NCI-H146 treated with DMSO at 0.1 percent for 48 hours (cell line): ENCODE results near the gene IFI44L.

Experiments used
- DNase-seq: peaks from one replicate; lab custom pipeline; 2025; ENCODE audit not compliant: unreplicated experiment; lab: John Stamatoyannopoulos, UW

IFI44L gene

GRCh38 chr1:78687315-78687714, 67.1 kb downstream of the IFI44L start:
- DNase-seq, result no peak

GRCh38 chr1:78687914-78688313, 67.7 kb downstream of the IFI44L start:
- DNase-seq, result no peak

- no peak for DNase-seq
Observed at GRCh38 chr1:78688697-78689096, 68.4 kb downstream of the IFI44L start.

GRCh38 chr1:78690516-78690915, 70.3 kb downstream of the IFI44L start:
- DNase-seq, result no peak

GRCh38 chr1:78691995-78692747, 71.9 kb downstream of the IFI44L start:
- DNase-seq, result no peak
